Sigmoid colon (tissue), 7 donors: ENCODE results near the gene APBB1IP. TPM values are rescaled to one million over a fixed set of nuclear protein-coding genes. Genes with fewer than 3 reads are reported as not detected.

ENCODE experiments used
- DNase-seq: peaks from one replicate; pipeline ENCODE4 v3.0.0-alpha.2; 2019
- H3K27ac ChIP-seq, 4 donors: fragments of 200-600 bp; sonication (generic); one replicate each; pipeline ENCODE4 v1.5.1; 2016 to 2019; ENCODE audit warnings: mild to moderate bottlenecking in 1 of 4
- H3K27me3 ChIP-seq, 3 donors: fragments of 200-600 bp; sonication (generic); one replicate each; pipeline ENCODE4 v1.5.1; 2019; ENCODE audit warnings: mild to moderate bottlenecking in 1 of 3
- H3K36me3 ChIP-seq, 4 donors: fragments of 200-600 bp; sonication (generic); one replicate each; pipeline ENCODE4 v1.5.1; 2016 to 2019
- H3K4me1 ChIP-seq, 4 donors: fragments of 200-600 bp; sonication (generic); one replicate each; pipeline ENCODE4 v1.5.1; 2017 to 2019
- H3K4me3 ChIP-seq, 4 donors: fragments of 200-600 bp; sonication (generic); one replicate each; pipeline ENCODE4 v1.5.1; 2017 to 2019; ENCODE audit warnings: mild to moderate bottlenecking in 2 of 4, moderate library complexity in 1 of 4
- H3K9me3 ChIP-seq, 4 donors: fragments of 200-600 bp in 3 of 4; sonication (generic) in 3 of 4; one replicate each; pipeline versions ENCODE4 v1.5.1 to v1.6.1; 2013 to 2019
- CTCF ChIP-seq, 4 experiments: fragments of 450-650 bp in 3 of 4; fragments of 200-600 bp in 1 of 4; IDR thresholded peaks; one replicate each; pipeline ENCODE4 v1.5.1; 2016 to 2019; ENCODE audit warnings: antibody characterized with exemption in 4 of 4, mild to moderate bottlenecking in 3 of 4, moderate library complexity in 2 of 4
- EP300 ChIP-seq, 4 donors: sonication (generic); formaldehyde crosslinking; IDR thresholded peaks; one replicate each; pipeline ENCODE4 v1.6.1; 2017; ENCODE audit warnings: antibody characterized with exemption in 4 of 4
- POLR2A ChIP-seq, 2 donors: fragments of 450-650 bp; IDR thresholded peaks; one replicate each; pipeline ENCODE4 v1.6.1; 2016; ENCODE audit warnings: antibody characterized with exemption in 2 of 2, mild to moderate bottlenecking in 2 of 2, moderate library complexity in 2 of 2
- POLR2AphosphoS5 ChIP-seq, 4 donors: sonication (generic); formaldehyde crosslinking; IDR thresholded peaks; one replicate each; pipeline ENCODE4 v1.6.1; 2017; ENCODE audit warnings: antibody characterized with exemption in 4 of 4
- WGBS, 2 donors: extraction: QIAGEN DNeasy Blood & Tissue Kit; methylation state at CpG; one replicate each; pipeline ENCODE4 v1.1.7; 2013; 5-methylcytosine and 5-hydroxymethylcytosine counted together
- intact Hi-C: fragments of 100-400 bp; cut with DNase I; formaldehyde crosslinking; loops from one replicate; pipeline ENCODE4 v1.15.1; 2023
- polyA plus RNA-seq, 3 donors: library from polyadenylated mRNA; stranded (reverse); fragments of 200-250 nt; gene quantifications; one replicate each; pipeline ENCODE4 v1.2.3, GENCODE V29; 2013
- total RNA-seq, 4 donors: library from RNA; depleted of rRNA; stranded (reverse); fragments of >200 nt; gene quantifications; one replicate each; pipeline ENCODE4 v1.1.0, GENCODE V29; 2016
- donor health status: healthy with polysubstance abuse.
- donor health status: Bipolar disorder and iron deficiency.
- donor health status: healthy.

The APBB1IP gene
- total and polyA plus RNA-seq, 7 donors = 1.4 to 11.4 (median 3.5) TPM

- WGBS, 2 donors = 66 to 79% methylated on average over 5 of the region's 5 CpGs
- Histone ChIP-seq H3K27ac (no peak overlapping the region), H3K4me3 (no peak overlapping the region), H3K27me3 (no peaks in the 10 kb centered on the region), H3K4me1 (no peaks in the 10 kb centered on the region), H3K9me3 (no peaks in the 10 kb centered on the region), H3K36me3 (no peaks in the 10 kb centered on the region)
- intact Hi-C loops = no loop called here
- TF ChIP-seq EP300 (IDR thresholded peaks at IDR 0.05) (no peak), CTCF (IDR thresholded peaks at IDR 0.05) (no peak), POLR2A (IDR thresholded peaks at IDR 0.05) (no peak), POLR2AphosphoS5 (IDR thresholded peaks at IDR 0.05) (no peak)
- DNase-seq = no peak
These were observed 29.2 kb upstream of the APBB1IP start for GRCh38 chr10:26408858-26409494.

GRCh38 chr10:26410356-26410755 lies 27.8 kb upstream of the APBB1IP start:
- Histone ChIP-seq H3K27me3 (no peaks in the 10 kb centered on the region), H3K9me3 (peaks cover 0 to under 1% (median 0%) of the 10 kb centered on the region in 4 donors), H3K4me1 (no peaks in the 10 kb centered on the region), H3K27ac (no peak overlapping the region), H3K36me3 (no peaks in the 10 kb centered on the region), H3K4me3 (no peak overlapping the region)
- WGBS, 2 donors = 59 to 82% methylated on average over 6 of the region's 6 CpGs
- TF ChIP-seq POLR2A (IDR thresholded peaks at IDR 0.05) (no peak), CTCF (IDR thresholded peaks at IDR 0.05) (no peak), EP300 (IDR thresholded peaks at IDR 0.05) (no peak), POLR2AphosphoS5 (IDR thresholded peaks at IDR 0.05) (no peak)
- intact Hi-C loops = no loop called here
- DNase-seq = no peak

GRCh38 chr10:26412932-26413331 lies 25.2 kb upstream of the APBB1IP start:
- H3K4me1 ChIP-seq = no peaks in the 10 kb centered on the region
- no peak overlapping the region for H3K27ac ChIP-seq
- H3K9me3 ChIP-seq = peaks cover 0 to 2% (median 0%) of the 10 kb centered on the region in 4 donors
- DNase-seq = no peak
- no peak overlapping the region for H3K4me3 ChIP-seq
- TF ChIP-seq EP300 (IDR thresholded peaks at IDR 0.05) (no peak), CTCF (IDR thresholded peaks at IDR 0.05) (no peak), POLR2AphosphoS5 (IDR thresholded peaks at IDR 0.05) (no peak)
- 30 to 59% methylated on average over 1 of the region's 1 CpG for WGBS, 2 donors
- H3K27me3 ChIP-seq = no peaks in the 10 kb centered on the region
- no peaks in the 10 kb centered on the region for H3K36me3 ChIP-seq
- intact Hi-C loops = no loop called here

GRCh38 chr10:26413375-26413774 lies 24.8 kb upstream of the APBB1IP start:
- H3K4me1 ChIP-seq = no peaks in the 10 kb centered on the region
- no peaks in the 10 kb centered on the region for H3K36me3 ChIP-seq
- no peak for TF ChIP-seq POLR2A (IDR thresholded peaks at IDR 0.05)
- TF ChIP-seq EP300 (IDR thresholded peaks at IDR 0.05) = no peak
- TF ChIP-seq CTCF (IDR thresholded peaks at IDR 0.05) = no peak
- no peak for TF ChIP-seq POLR2AphosphoS5 (IDR thresholded peaks at IDR 0.05)
- DNase-seq = no peak
- H3K27me3 ChIP-seq = no peaks in the 10 kb centered on the region
- peaks cover 0 to 2% (median 0%) of the 10 kb centered on the region in 4 donors for H3K9me3 ChIP-seq
- 71 to 77% methylated on average over 2 of the region's 2 CpGs for WGBS, 2 donors
- intact Hi-C loops = no loop called here
- no peak overlapping the region for H3K27ac ChIP-seq
- no peak overlapping the region for H3K4me3 ChIP-seq

- no peaks in the 10 kb centered on the region for H3K27me3 ChIP-seq
- H3K4me3 ChIP-seq = no peak overlapping the region
- WGBS, 2 donors = 61 to 63% methylated on average over 3 of the region's 3 CpGs
- intact Hi-C loops = no loop called here
- no peak overlapping the region for H3K27ac ChIP-seq
- no peaks in the 10 kb centered on the region for H3K36me3 ChIP-seq
- TF ChIP-seq CTCF (IDR thresholded peaks at IDR 0.05) (no peak), POLR2AphosphoS5 (IDR thresholded peaks at IDR 0.05) (no peak), POLR2A (IDR thresholded peaks at IDR 0.05) (no peak), EP300 (IDR thresholded peaks at IDR 0.05) (no peak)
- DNase-seq = no peak
- H3K4me1 ChIP-seq = no peaks in the 10 kb centered on the region
- H3K9me3 ChIP-seq = peaks cover 0 to 2% (median 0%) of the 10 kb centered on the region in 4 donors
These were observed 21.0 kb upstream of the APBB1IP start for GRCh38 chr10:26417136-26417535.
